Measurements from ENCODE around the gene FTCD. TPM values are rescaled to one million over a fixed set of nuclear protein-coding genes. Genes with fewer than 3 reads are reported as not detected.
"Not testable (repeated sequence)": the region's sequence is repeated elsewhere in the genome, so short reads cannot be mapped to it uniquely, and the experiment has no call there.

Gene FTCD
- total and polyA plus RNA-seq, 2 of the 8 experiments (the other 6 are each of a cell fraction or from before 2014, with no cell fraction given), result 3.3 to 4.9 TPM

- H3K18ac ChIP-seq (ENCODE audit: extremely low read depth, low read length); H4K91ac ChIP-seq (replicated peaks; ENCODE audit: insufficient read length, low read length); H3K27ac ChIP-seq (ENCODE audit: low read depth, low read length); H3K79me2 ChIP-seq (ENCODE audit: control insufficient read depth in 1 of 2, insufficient read depth in 2 of 2, low read length in 2 of 2); H3K4ac ChIP-seq (replicated peaks; ENCODE audit: insufficient read length, low read depth, low read length); H2BK5ac ChIP-seq (ENCODE audit: low read depth, low read length); H3K4me3 ChIP-seq (ENCODE audit: extremely low read depth in 1 of 4, insufficient read depth in 2 of 4, low read depth in 3 of 4, low read length in 4 of 4); H3K14ac ChIP-seq (ENCODE audit: insufficient read length); H2BK20ac ChIP-seq (ENCODE audit: low read length); H3K27me3 ChIP-seq (replicated peaks in 1 of 4; ENCODE audit: control insufficient read depth in 3 of 4, extremely low read depth in 1 of 4, insufficient read depth in 3 of 4, low read length in 3 of 4); H3K56ac ChIP-seq (replicated peaks; ENCODE audit: insufficient read length, low read depth, low read length); H4K20me1 ChIP-seq (replicated peaks in 1 of 2; ENCODE audit: control insufficient read depth in 1 of 2, insufficient read depth in 2 of 2, low read length in 2 of 2); H2AFZ ChIP-seq (ENCODE audit: low read length); H2BK12ac ChIP-seq (ENCODE audit: low read depth, low read length); H3K23ac ChIP-seq (ENCODE audit: insufficient read length); H4K5ac ChIP-seq (ENCODE audit: insufficient read length, low read depth, low read length); H3K79me1 ChIP-seq (ENCODE audit: low read depth, low read length); H3K9me3 ChIP-seq (ENCODE audit: insufficient read depth in 2 of 2, low read depth in 1 of 2, low read length in 1 of 2); H4K8ac ChIP-seq (ENCODE audit: extremely low read depth, insufficient read depth, low read length); H2BK15ac ChIP-seq (ENCODE audit: low read length); H2AK5ac ChIP-seq (ENCODE audit: low read depth, low read length); H3K4me2 ChIP-seq (ENCODE audit: insufficient read depth in 1 of 2, low read depth in 2 of 2, low read length in 2 of 2); H3K23me2 ChIP-seq (ENCODE audit: low read depth, low read length); H3K36me3 ChIP-seq (ENCODE audit: control insufficient read depth in 2 of 4, insufficient read depth in 4 of 4, low read length in 3 of 4); H3K9ac ChIP-seq (replicated peaks in 1 of 4; ENCODE audit: extremely low read depth in 1 of 4, low read depth in 3 of 4, low read length in 3 of 4); H2BK120ac ChIP-seq (replicated peaks; ENCODE audit: low read depth, low read length); POLR2A ChIA-PET (ENCODE audit: partially characterized antibody): not testable (repeated sequence)
- CTCF ChIA-PET (ENCODE audit: partially characterized antibody), result interaction anchor here (0.6 to 1.6 kb wide), 11 partner anchors 10 to 207 kb away, joined by 3 to 6 read pairs (median 4); no protein-coding TSS in a partner anchor
- TF ChIP-seq TBP (IDR thresholded peaks at IDR 0.05; ENCODE audit: low read depth, low read length) (peak; percentile 67), BACH1 (IDR thresholded peaks at IDR 0.05; ENCODE audit: low read length) (0 out of 2 replicates have a peak, but pooled peaks have one; percentile 30), RAD21 (IDR thresholded peaks at IDR 0.05 in 1 of 2, conservative IDR thresholded peaks at IDR 0.05 in 1 of 2; ENCODE audit: low read depth in 2 of 2, low read length in 2 of 2) (peak; percentile 75 to 81), HDAC2 (IDR thresholded peaks at IDR 0.05; ENCODE audit: borderline replicate concordance in 1 of 2, low read depth in 2 of 2, low read length in 2 of 2) (0 out of 4 replicates have a peak, but pooled peaks of 1 of the 2 experiments have one; percentile 9), MAX (IDR thresholded peaks at IDR 0.05) (peak; percentile 31; the same call in 1 of the 2 replicates), CTCF (IDR thresholded peaks at IDR 0.05; ENCODE audit: control extremely low read depth in 1 of 3, insufficient read depth in 1 of 3, low read depth in 1 of 3, low read length in 3 of 3) (peak in 2 of 3 experiments; percentile 69 to 83; a peak in 3 of 4 replicates)
- DNase-seq (ENCODE audit: low read depth in 1 of 2, low spot score in 2 of 2) (peak; percentile 58 to 83), FAIRE-seq (peak; percentile 87)
- 80% methylated on average over 12 of the region's 12 CpGs; no CpG with 5 or more reads in 1 of the 2 experiments for WGBS, 2 experiments (ENCODE audit: extremely low coverage in 1 of 2, insufficient coverage in 1 of 2, insufficient read length in 1 of 2, insufficient replicate concordance in 2 of 2, low coverage in 1 of 2, low lambda C conversion rate in 2 of 2, missing lambda C conversion rate in 1 of 2)
- H3K4me1 ChIP-seq (replicated peaks in 1 of 4; ENCODE audit: control insufficient read depth in 3 of 4, insufficient read depth in 4 of 4, low read length in 3 of 4), result peaks cover 0 to 10% (median 4%) of the 10 kb centered on the region in 4 experiments; a peak in 5 of 7 replicates
These were observed 8.0 kb downstream of the FTCD start for GRCh38 chr21:46147429-46147828.

Measured in H1 (cell line).